Thoracic aorta (tissue), 2 donors: ENCODE data around the gene XK. TPM values are rescaled to one million over a fixed set of nuclear protein-coding genes. Genes with fewer than 3 reads are reported as not detected.

Source experiments
- ATAC-seq: fragments of 150-250 bp; one replicate; pipeline ENCODE4 v1.8.0; 2017; ENCODE audit warnings: low read depth; ENCODE audit not compliant: insufficient number of reproducible peaks, low FRiP score
- DNase-seq: peaks from one replicate; pipeline ENCODE4 v3.0.0-alpha.2; 2020; ENCODE audit warnings: low spot score
- H3K27ac ChIP-seq, 2 donors: fragments of 200-600 bp; sonication (generic); 1 replicate in 1 of 2; 2 replicates in 1 of 2; pipeline ENCODE4 v1.5.1; 2016; ENCODE audit warnings: mild to moderate bottlenecking in 2 of 2, moderate library complexity in 2 of 2
- H3K27me3 ChIP-seq: fragments of 200-600 bp; sonication (generic); replicated peaks from 2 replicates; pipeline ENCODE4 v1.6.0; 2016; ENCODE audit warnings: mild to moderate bottlenecking; ENCODE audit not compliant: insufficient read depth
- H3K36me3 ChIP-seq: fragments of 200-600 bp; sonication (generic); one replicate; pipeline ENCODE4 v1.5.1; 2016
- H3K4me1 ChIP-seq, 2 donors: fragments of 200-600 bp; sonication (generic); 1 replicate in 1 of 2; 2 replicates in 1 of 2; pipeline versions ENCODE4 v1.5.1 to v1.6.0; 2016; ENCODE audit warnings: low read depth in 2 of 2, mild to moderate bottlenecking in 1 of 2; ENCODE audit not compliant: control insufficient read depth in 1 of 2
- H3K4me3 ChIP-seq: fragments of 200-600 bp; sonication (generic); 2 replicates; pipeline ENCODE4 v1.5.1; 2016; ENCODE audit warnings: mild to moderate bottlenecking
- H3K9me3 ChIP-seq: fragments of 200-600 bp; sonication (generic); 2 replicates; pipeline ENCODE4 v1.5.1; 2016
- CTCF ChIP-seq: fragments of 200-600 bp; sonication (generic); IDR thresholded peaks from one replicate; pipeline ENCODE4 v1.5.1; 2019; ENCODE audit warnings: antibody characterized with exemption
- total RNA-seq, 2 donors: library from RNA; depleted of rRNA; stranded (reverse); fragments of >200 nt; gene quantifications; one replicate each; pipeline versions ENCODE4 v1.1.0 to v1.2.3, GENCODE V29; 2016

Gene XK
- total RNA-seq, 2 donors from 2014 or later: 1.5 to 1.6 TPM

GRCh38 chrX:37678574-37678973 is 7.0 kb upstream of the XK start:
- H3K4me1 ChIP-seq: no peaks in the 10 kb centered on the region
- DNase-seq: no peak
- no peak overlapping the region for H3K27ac ChIP-seq
- H3K4me3 ChIP-seq: no peak overlapping the region
- no peaks in the 10 kb centered on the region for H3K9me3 ChIP-seq
- no peaks in the 10 kb centered on the region for H3K27me3 ChIP-seq
- no peak for ATAC-seq
- no peaks in the 10 kb centered on the region for H3K36me3 ChIP-seq
- no peak for TF ChIP-seq CTCF

DNA sequence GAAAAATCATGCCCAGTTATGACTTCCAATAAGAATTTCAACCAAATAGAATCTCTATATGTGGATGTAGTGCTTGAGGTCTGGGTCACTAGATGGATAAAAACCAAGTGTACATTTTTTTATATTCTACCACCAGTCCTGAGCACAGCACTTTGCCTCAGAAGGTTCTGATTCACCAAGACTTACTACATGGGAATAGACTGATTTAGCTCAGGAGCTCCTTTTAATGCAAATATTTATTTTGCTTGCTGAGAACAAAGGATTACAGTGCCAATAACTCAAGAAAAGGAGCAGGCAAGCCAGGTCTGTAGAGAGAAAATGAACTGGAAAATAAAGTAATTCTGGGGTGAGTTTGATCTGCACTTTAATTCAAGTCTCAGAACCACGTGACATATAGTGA is 6.4 kb upstream of the XK start:
- Histone ChIP-seq H3K4me3 (no peak overlapping the region), H3K27me3 (no peaks in the 10 kb centered on the region), H3K9me3 (no peaks in the 10 kb centered on the region), H3K27ac (no peak overlapping the region), H3K4me1 (peaks cover 0 to 3% of the 10 kb centered on the region in 2 donors), H3K36me3 (no peaks in the 10 kb centered on the region)
- ATAC-seq (no peak), DNase-seq (no peak)
- TF ChIP-seq CTCF: no peak

- no peaks in the 10 kb centered on the region for H3K9me3 ChIP-seq
- no peaks in the 10 kb centered on the region for H3K27me3 ChIP-seq
- no peak overlapping the region for H3K4me3 ChIP-seq
- ATAC-seq (no peak), DNase-seq (no peak)
- H3K4me1 ChIP-seq: peaks cover 0 to 8% of the 10 kb centered on the region in 2 donors
- H3K27ac ChIP-seq: no peak overlapping the region
- TF ChIP-seq CTCF: no peak
- H3K36me3 ChIP-seq: no peaks in the 10 kb centered on the region
These were observed 5.7 kb upstream of the XK start for GRCh38 chrX:37679888-37680287.

GRCh38 chrX:37684426-37684825 is 1.2 kb upstream of the XK start:
- peaks cover 0 to 11% of the 10 kb centered on the region in 2 donors for H3K4me1 ChIP-seq
- no peaks in the 10 kb centered on the region for H3K36me3 ChIP-seq
- TF ChIP-seq CTCF: no peak
- H3K9me3 ChIP-seq: no peaks in the 10 kb centered on the region
- no peaks in the 10 kb centered on the region for H3K27me3 ChIP-seq
- H3K4me3 ChIP-seq: no peak overlapping the region
- ATAC-seq (peak; percentile 91), DNase-seq (peak; percentile 2)
- H3K27ac ChIP-seq: peak overlapping the region; percentile 77 to 78

DNA sequence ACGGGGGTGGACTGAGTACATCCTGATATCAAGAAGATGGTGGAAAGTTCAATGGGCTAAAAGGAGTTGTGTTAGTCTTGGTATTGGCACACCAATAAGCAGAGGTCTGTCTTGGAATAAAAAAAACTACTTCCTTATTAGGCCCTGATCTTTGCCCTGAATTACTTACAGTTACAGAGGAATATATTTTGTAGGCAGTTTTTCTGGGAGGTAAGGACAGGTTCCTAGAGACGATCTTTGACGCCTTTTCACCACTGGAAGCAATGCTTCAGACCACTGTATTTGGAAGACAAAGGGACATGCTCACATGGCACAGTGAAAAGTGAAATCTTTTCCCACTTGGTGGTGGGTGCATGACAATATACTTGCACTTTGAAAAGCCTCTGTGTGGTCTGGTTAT is 618 bp upstream of the XK start:
- DNase-seq: no peak
- Histone ChIP-seq H3K36me3 (no peaks in the 10 kb centered on the region), H3K27ac (peak overlapping the region; percentile 77 to 78), H3K9me3 (no peaks in the 10 kb centered on the region), H3K27me3 (no peaks in the 10 kb centered on the region), H3K4me1 (peaks cover 0 to 11% of the 10 kb centered on the region in 2 donors), H3K4me3 (peak overlapping the region; percentile 72)
- TF ChIP-seq CTCF: no peak
- no peak for ATAC-seq
